Measurements from ENCODE around the gene PRSS37. TPM values are rescaled to one million over a fixed set of nuclear protein-coding genes. Genes with fewer than 3 reads are reported as not detected.

PRSS37 gene
- total RNA-seq, 1 experiment from 2014 or later, result not detected

DNA sequence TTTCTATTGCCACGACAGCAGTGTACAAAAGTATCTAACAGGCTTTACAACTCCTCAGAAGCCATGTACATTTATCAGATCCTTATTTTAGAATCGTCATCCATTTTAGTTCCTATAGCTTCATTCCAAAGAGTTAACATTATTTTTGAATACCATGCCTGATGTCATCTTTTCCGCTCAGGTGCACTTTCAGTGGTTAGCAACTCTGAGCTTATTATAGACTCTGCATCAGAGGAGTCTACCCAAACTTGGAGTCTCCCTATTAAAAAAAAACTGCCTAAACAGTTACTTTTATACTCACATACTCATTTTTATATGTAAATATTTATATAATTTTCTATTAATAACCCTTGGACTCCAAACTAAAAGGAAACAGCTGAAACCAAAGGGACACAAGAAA, 31.6 kb upstream of the PRSS37 start:
- WGBS (ENCODE audit: extremely low coverage, insufficient read length, low lambda C conversion rate), result no CpG with 5 or more reads among the region's 3 CpGs

More for the DNA sequence above, 31.6 kb upstream of the PRSS37 start:
- Histone ChIP-seq H2AK5ac (ENCODE audit: insufficient read length, low read length) (no peak overlapping the region), H3K4me1 (ENCODE audit: insufficient read depth, low read length) (no peaks in the 10 kb centered on the region; the same call in 1 of the 2 replicates), H4K5ac (ENCODE audit: insufficient read length, low read depth, low read length) (no peak overlapping the region), H2BK120ac (ENCODE audit: low read depth, low read length, poor library complexity, severe bottlenecking) (no peak overlapping the region), H2BK20ac (ENCODE audit: low read depth, low read length, poor library complexity, severe bottlenecking) (no peak overlapping the region), H2BK5ac (ENCODE audit: insufficient read length, low read length) (no peak overlapping the region), H3K79me1 (ENCODE audit: insufficient read depth, low read depth, low read length, poor library complexity, severe bottlenecking) (no peaks in the 10 kb centered on the region), H3K79me2 (ENCODE audit: insufficient read depth, low read length) (no peaks in the 10 kb centered on the region), H2BK15ac (ENCODE audit: low read depth, low read length) (no peak overlapping the region), H3K27ac (ENCODE audit: insufficient read length, low read depth, low read length) (no peak overlapping the region), H2BK12ac (ENCODE audit: insufficient read length, low read depth, low read length) (no peak overlapping the region), H4K20me1 (ENCODE audit: control insufficient read depth, insufficient read depth, insufficient read length) (no peaks in the 10 kb centered on the region), H3K23ac (ENCODE audit: insufficient read length, low read depth, low read length) (no peak overlapping the region), H3K4me2 (ENCODE audit: insufficient read depth, insufficient read length, low read length) (no peak overlapping the region), H4K91ac (ENCODE audit: insufficient read length, low read depth, low read length) (no peak overlapping the region), H3K9me3 (ENCODE audit: control insufficient read depth, low read depth, low read length) (no peaks in the 10 kb centered on the region), H3K56ac (ENCODE audit: insufficient read length, low read depth, low read length) (no peak overlapping the region), H2AFZ (ENCODE audit: low read length) (no peak overlapping the region), H3K4ac (ENCODE audit: low read depth, low read length) (no peak overlapping the region), H4K8ac (replicated peaks; ENCODE audit: insufficient read length, low read depth, low read length) (no peak overlapping the region), H3K23me2 (ENCODE audit: insufficient read length, low read depth, low read length, poor library complexity, severe bottlenecking) (no peaks in the 10 kb centered on the region), H3K27me3 (ENCODE audit: insufficient read depth, low read length) (no peaks in the 10 kb centered on the region), H3T11ph (ENCODE audit: low read length) (no peak overlapping the region), H3K9ac (ENCODE audit: extremely low read depth, insufficient read length, low read length) (no peak overlapping the region), H3K14ac (ENCODE audit: insufficient read depth, low read length) (no peak overlapping the region), H3K18ac (ENCODE audit: insufficient read length, low read depth, low read length) (no peak overlapping the region)
- H3K4me1 Mint-ChIP-seq, result peaks cover 22 to 24% of the 10 kb centered on the region in 2 experiments
- H3K4me3 Mint-ChIP-seq, result no peak overlapping the region
- H3K9me3 Mint-ChIP-seq, result peaks cover 0 to 7% of the 10 kb centered on the region in 2 experiments; a peak in 2 of 5 replicates
- TF ChIP-seq, protein P1, sequence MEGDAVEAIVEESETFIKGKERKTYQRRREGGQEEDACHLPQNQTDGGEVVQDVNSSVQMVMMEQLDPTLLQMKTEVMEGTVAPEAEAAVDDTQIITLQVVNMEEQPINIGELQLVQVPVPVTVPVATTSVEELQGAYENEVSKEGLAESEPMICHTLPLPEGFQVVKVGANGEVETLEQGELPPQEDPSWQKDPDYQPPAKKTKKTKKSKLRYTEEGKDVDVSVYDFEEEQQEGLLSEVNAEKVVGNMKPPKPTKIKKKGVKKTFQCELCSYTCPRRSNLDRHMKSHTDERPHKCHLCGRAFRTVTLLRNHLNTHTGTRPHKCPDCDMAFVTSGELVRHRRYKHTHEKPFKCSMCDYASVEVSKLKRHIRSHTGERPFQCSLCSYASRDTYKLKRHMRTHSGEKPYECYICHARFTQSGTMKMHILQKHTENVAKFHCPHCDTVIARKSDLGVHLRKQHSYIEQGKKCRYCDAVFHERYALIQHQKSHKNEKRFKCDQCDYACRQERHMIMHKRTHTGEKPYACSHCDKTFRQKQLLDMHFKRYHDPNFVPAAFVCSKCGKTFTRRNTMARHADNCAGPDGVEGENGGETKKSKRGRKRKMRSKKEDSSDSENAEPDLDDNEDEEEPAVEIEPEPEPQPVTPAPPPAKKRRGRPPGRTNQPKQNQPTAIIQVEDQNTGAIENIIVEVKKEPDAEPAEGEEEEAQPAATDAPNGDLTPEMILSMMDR (conservative IDR thresholded peaks at IDR 0.05), result no peak
- no peak overlapping the region for H3K27ac Mint-ChIP-seq
- no peak for DNase-seq
- H3K27me3 Mint-ChIP-seq (ENCODE audit: low read depth), result no peaks in the 10 kb centered on the region
- H3K36me3 Mint-ChIP-seq (ENCODE audit: insufficient read depth in 1 of 3, low read depth in 3 of 3), result no peaks in the 10 kb centered on the region

Data from H9 (cell line).